Left lung (tissue), 10 donors: ENCODE results near the gene OSBPL5. TPM values are rescaled to one million over a fixed set of nuclear protein-coding genes. Genes with fewer than 3 reads are reported as not detected.

Source experiments
- ATAC-seq: fragments of 200-7000 bp; cut with Tn5 transposase; one replicate; pipeline ENCODE4 v1.9.1; 2020; ENCODE audit warnings: moderate library complexity
- DNase-seq, 4 donors: peaks; one replicate each; pipeline ENCODE4 v3.0.0-alpha.2; 2013 to 2020
- H3K27ac ChIP-seq, 2 donors: fragments of 200-600 bp; sonication (generic) in 1 of 2; one replicate each; pipeline versions ENCODE4 v1.5.0 to v1.8.0; 2020 to 2021
- H3K27me3 ChIP-seq, 2 donors: fragments of 200-600 bp; sonication (generic) in 1 of 2; one replicate each; pipeline versions ENCODE4 v1.5.0 to v1.8.0; 2020 to 2021
- H3K36me3 ChIP-seq, 2 donors: fragments of 200-600 bp; sonication (generic) in 1 of 2; one replicate each; pipeline versions ENCODE4 v1.5.0 to v1.8.0; 2020 to 2021
- H3K4me1 ChIP-seq, 2 donors: fragments of 200-600 bp; one replicate each; pipeline ENCODE4 v1.8.0; 2021
- H3K4me3 ChIP-seq, 2 donors: fragments of 200-600 bp; sonication (generic) in 1 of 2; one replicate each; pipeline versions ENCODE4 v1.5.0 to v1.8.0; 2020 to 2021; ENCODE audit warnings: mild to moderate bottlenecking in 1 of 2
- H3K9me3 ChIP-seq, 2 donors: fragments of 200-600 bp; sonication (generic) in 1 of 2; one replicate each; pipeline versions ENCODE4 v1.5.0 to v1.8.0; 2020 to 2021
- intact Hi-C, 2 donors: fragments of 100-400 bp; cut with DNase I; formaldehyde crosslinking; loops; one replicate each; pipeline versions ENCODE4 v1.11.2 to v1.14.2; 2022
- polyA plus RNA-seq, 6 donors: library from polyadenylated mRNA; unstranded; fragments of 120-200 nt; gene quantifications; one replicate each; pipeline ENCODE4 v1.2.1, GENCODE V29; 2013; ENCODE audit not compliant: insufficient read length in 6 of 6
- total RNA-seq, 2 donors: library from RNA; stranded (reverse); fragmentation: NEBNext Ultra II Directional; extraction: Animal tissue kit (Norgen Biotek cat#: 25700); gene quantifications; one replicate each; pipeline ENCODE4 v1.2.1, GENCODE V29; 2021
- TF ChIP-seq, protein P1 (sequence below), 2 donors: fragments of 200-600 bp; sonication (generic) in 1 of 2; IDR thresholded peaks; one replicate each; pipeline versions ENCODE4 v1.5.0 to v1.8.0; 2021; ENCODE audit warnings: antibody characterized with exemption in 2 of 2
- donor health status: DM: no; HTN: yes; CAD: no.
- donor health status: DM: no; HTN: no; CAD: no.

The OSBPL5 gene
- total and polyA plus RNA-seq, 8 donors, result 19.5 to 39.6 (median 30.4) TPM

- Histone ChIP-seq H3K36me3 (peaks cover 0 to 72% of the 10 kb centered on the region in 2 donors), H3K9me3 (no peaks in the 10 kb centered on the region), H3K4me1 (peaks cover 8 to 14% of the 10 kb centered on the region in 2 donors), H3K27ac (no peak overlapping the region), H3K27me3 (no peaks in the 10 kb centered on the region), H3K4me3 (no peak overlapping the region)
- ATAC-seq, result peak; percentile 8
- DNase-seq, result no peak
- TF ChIP-seq, protein P1, sequence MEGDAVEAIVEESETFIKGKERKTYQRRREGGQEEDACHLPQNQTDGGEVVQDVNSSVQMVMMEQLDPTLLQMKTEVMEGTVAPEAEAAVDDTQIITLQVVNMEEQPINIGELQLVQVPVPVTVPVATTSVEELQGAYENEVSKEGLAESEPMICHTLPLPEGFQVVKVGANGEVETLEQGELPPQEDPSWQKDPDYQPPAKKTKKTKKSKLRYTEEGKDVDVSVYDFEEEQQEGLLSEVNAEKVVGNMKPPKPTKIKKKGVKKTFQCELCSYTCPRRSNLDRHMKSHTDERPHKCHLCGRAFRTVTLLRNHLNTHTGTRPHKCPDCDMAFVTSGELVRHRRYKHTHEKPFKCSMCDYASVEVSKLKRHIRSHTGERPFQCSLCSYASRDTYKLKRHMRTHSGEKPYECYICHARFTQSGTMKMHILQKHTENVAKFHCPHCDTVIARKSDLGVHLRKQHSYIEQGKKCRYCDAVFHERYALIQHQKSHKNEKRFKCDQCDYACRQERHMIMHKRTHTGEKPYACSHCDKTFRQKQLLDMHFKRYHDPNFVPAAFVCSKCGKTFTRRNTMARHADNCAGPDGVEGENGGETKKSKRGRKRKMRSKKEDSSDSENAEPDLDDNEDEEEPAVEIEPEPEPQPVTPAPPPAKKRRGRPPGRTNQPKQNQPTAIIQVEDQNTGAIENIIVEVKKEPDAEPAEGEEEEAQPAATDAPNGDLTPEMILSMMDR (IDR thresholded peaks at IDR 0.05), result no peak
- intact Hi-C loops, result no loop called here
Observed at GRCh38 chr11:3044004-3044403, 121.1 kb downstream of the OSBPL5 start.

DNA sequence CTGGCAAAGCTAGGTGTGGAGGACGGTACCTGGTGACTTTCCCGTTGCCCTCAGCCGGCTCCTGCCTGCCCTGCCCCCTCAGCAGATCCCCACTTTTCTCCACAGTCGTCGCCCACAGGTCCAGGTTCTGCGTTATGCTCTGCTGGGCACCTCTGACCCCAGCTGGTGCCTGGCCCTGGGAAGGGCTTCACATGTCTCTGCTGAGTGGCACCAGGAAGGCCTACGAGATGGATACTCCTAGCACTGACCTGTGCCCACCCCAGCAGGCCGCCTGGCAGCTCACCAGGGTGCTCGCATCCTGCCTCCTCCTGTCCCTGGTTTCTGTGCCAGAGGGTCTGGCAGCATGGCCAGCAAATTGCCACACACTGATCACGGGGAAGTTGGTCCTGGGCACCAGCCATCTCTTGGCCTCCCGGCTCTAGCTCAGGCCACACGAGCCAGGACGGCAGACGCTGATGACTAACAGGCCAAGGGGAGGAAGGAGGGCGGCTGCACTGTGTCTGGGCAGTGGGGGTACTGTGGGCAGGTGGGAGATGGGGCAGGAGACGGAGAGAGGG lies 121.7 kb downstream of the OSBPL5 start:
- no peaks in the 10 kb centered on the region for H3K9me3 ChIP-seq
- TF ChIP-seq, protein P1 (IDR thresholded peaks at IDR 0.05), result no peak
- intact Hi-C loops, result no loop called here
- H3K4me3 ChIP-seq, result no peak overlapping the region
- peak; percentile 45 for ATAC-seq
- H3K36me3 ChIP-seq, result peaks cover 0 to 78% of the 10 kb centered on the region in 2 donors
- H3K4me1 ChIP-seq, result peaks cover 4 to 14% of the 10 kb centered on the region in 2 donors
- H3K27ac ChIP-seq, result no peak overlapping the region
- no peaks in the 10 kb centered on the region for H3K27me3 ChIP-seq
- no peak for DNase-seq

DNA sequence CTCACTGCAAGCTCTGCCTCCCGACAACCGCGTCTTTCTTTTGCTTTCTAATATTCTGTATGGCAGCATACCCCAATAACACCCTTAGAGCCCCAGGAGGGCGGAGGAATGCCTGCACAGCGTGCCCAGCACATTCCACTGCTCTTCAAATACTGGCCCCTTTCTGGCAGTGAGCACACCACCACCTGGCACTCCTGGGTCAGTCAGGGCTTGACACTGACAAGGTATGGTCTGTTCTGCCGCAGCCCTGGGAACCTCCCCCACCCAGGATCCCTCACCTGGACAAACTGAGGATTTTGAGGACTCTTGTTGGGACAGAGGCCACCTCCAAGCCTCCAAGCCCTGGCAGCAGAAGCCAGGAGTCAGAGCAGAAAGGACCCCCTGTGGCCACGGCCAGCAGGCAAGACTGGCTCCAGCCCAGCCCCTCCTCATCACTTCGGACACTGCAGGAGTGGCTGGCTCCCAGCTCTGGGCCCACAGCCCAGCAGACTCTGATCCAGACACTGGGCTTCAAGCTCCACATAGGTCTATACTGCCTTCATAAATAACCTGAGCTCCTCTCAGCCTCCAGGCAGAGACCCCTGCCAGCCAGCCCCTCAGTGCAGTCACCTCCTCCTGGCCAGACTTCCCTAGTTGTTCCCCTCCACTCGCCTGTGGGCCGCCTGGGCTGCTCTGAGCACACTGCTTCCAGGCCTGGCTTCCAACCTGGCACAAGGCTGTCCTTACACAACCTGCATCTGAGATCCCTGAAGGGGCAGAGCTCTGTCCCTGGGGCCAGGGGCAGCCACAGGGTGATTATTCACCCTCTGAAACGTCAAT lies 122.4 kb downstream of the OSBPL5 start:
- peaks cover 0 to 82% of the 10 kb centered on the region in 2 donors for H3K36me3 ChIP-seq
- no peak overlapping the region for H3K27ac ChIP-seq
- intact Hi-C loops, result no loop called here
- no peak overlapping the region for H3K4me3 ChIP-seq
- peaks cover 10 to 14% of the 10 kb centered on the region in 2 donors for H3K4me1 ChIP-seq
- ATAC-seq, result peak; percentile 51
- no peak for DNase-seq
- no peaks in the 10 kb centered on the region for H3K9me3 ChIP-seq
- H3K27me3 ChIP-seq, result no peaks in the 10 kb centered on the region
- TF ChIP-seq, protein P1 (IDR thresholded peaks at IDR 0.05), result no peak

- TF ChIP-seq, protein P1 (IDR thresholded peaks at IDR 0.05), result no peak
- Histone ChIP-seq H3K27ac (no peak overlapping the region), H3K27me3 (no peaks in the 10 kb centered on the region), H3K4me1 (peaks cover 14 to 19% of the 10 kb centered on the region in 2 donors), H3K4me3 (no peak overlapping the region), H3K36me3 (peaks cover 0 to 83% of the 10 kb centered on the region in 2 donors), H3K9me3 (no peaks in the 10 kb centered on the region)
- ATAC-seq (no peak), DNase-seq (no peak)
- intact Hi-C loops, result no loop called here
Observed at GRCh38 chr11:3041699-3042441, 123.2 kb downstream of the OSBPL5 start.

DNA sequence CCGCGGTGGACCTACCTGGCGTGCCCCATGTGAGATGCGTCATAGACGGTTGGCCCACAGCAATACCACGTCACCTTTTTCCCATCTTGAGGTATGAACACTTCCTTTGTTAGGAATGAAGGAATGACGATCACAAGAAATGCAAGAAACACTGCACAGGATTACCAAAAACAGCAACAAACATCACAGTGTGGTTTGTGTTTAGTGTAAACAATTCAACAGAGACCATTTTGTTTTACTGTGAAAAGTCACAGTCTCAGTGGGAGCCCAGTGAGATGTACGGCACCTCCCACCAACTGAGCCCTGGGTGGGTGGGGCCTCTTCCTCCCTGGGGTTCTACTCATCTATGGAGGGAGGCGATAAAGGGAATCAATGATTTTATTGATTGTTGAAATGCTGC lies 124.2 kb downstream of the OSBPL5 start:
- Histone ChIP-seq H3K27me3 (no peaks in the 10 kb centered on the region), H3K27ac (no peak overlapping the region), H3K36me3 (peaks cover 0 to 83% of the 10 kb centered on the region in 2 donors), H3K4me3 (no peak overlapping the region), H3K4me1 (peaks cover 14 to 28% of the 10 kb centered on the region in 2 donors), H3K9me3 (no peaks in the 10 kb centered on the region)
- intact Hi-C loops, result no loop called here
- no peak for ATAC-seq
- TF ChIP-seq, protein P1 (IDR thresholded peaks at IDR 0.05), result no peak
- DNase-seq, result no peak
